GM23338 (cell line): Measurements from ENCODE around the gene ATP5MK. TPM values are rescaled to one million over a fixed set of nuclear protein-coding genes. Genes with fewer than 3 reads are reported as not detected.
"Not testable (repeated sequence)": the region's sequence is repeated elsewhere in the genome, so short reads cannot be mapped to it uniquely, and the experiment has no call there.

ENCODE experiments used
- ATAC-seq: fragments of 200-7000 bp; cut with Tn5 transposase; 3 replicates; pipeline ENCODE4 v1.9.1; 2020
- DNase-seq: peaks from one replicate; pipeline ENCODE4 v3.0.0-alpha.2; 2015; ENCODE audit warnings: low spot score
- H2AFZ ChIP-seq: fragments of 200-600 bp; sonication (generic); 2 replicates; pipeline ENCODE4 v1.8.0; 2016; ENCODE audit warnings: antibody characterized with exemption, mild to moderate bottlenecking, moderate library complexity
- H3F3A ChIP-seq: fragments of 200-600 bp; sonication (generic); replicated peaks from 2 replicates; pipeline ENCODE4 v1.8.0; 2017; ENCODE audit warnings: antibody characterized with exemption, mixed run types, low read depth
- H3K27ac ChIP-seq: fragments of 200-600 bp; sonication (generic); 2 replicates; pipeline ENCODE4 v1.6.1; 2016; ENCODE audit warnings: low read depth
- H3K27me3 ChIP-seq: fragments of 200-600 bp; sonication (generic); 2 replicates; pipeline ENCODE4 v1.8.0; 2016; ENCODE audit warnings: mild to moderate bottlenecking, mixed run types, moderate library complexity; ENCODE audit not compliant: insufficient read depth
- H3K36me3 ChIP-seq: fragments of 200-600 bp; sonication (generic); 2 replicates; pipeline ENCODE4 v1.8.0; 2016; ENCODE audit warnings: mild to moderate bottlenecking; ENCODE audit not compliant: insufficient read depth
- H3K4me1 ChIP-seq: fragments of 200-600 bp; sonication (generic); 2 replicates; pipeline ENCODE4 v1.8.0; 2016; ENCODE audit warnings: mild to moderate bottlenecking, moderate library complexity; ENCODE audit not compliant: insufficient read depth
- H3K4me2 ChIP-seq: fragments of 200-600 bp; sonication (generic); 2 replicates; pipeline ENCODE4 v1.7.1; 2017; ENCODE audit warnings: mixed run types
- H3K4me3 ChIP-seq: fragments of 200-600 bp; sonication (generic); 2 replicates; pipeline ENCODE4 v1.6.1; 2016; ENCODE audit warnings: mixed run types
- H3K79me2 ChIP-seq: fragments of 200-600 bp; sonication (generic); replicated peaks from 2 replicates; pipeline ENCODE4 v1.8.0; 2017; ENCODE audit warnings: mild to moderate bottlenecking; ENCODE audit not compliant: insufficient read depth
- H3K9me2 ChIP-seq: fragments of 200-600 bp; sonication (generic); 2 replicates; pipeline ENCODE4 v1.8.0; 2017; ENCODE audit not compliant: insufficient read depth
- H4K20me1 ChIP-seq: fragments of 200-600 bp; sonication (generic); replicated peaks from 2 replicates; pipeline ENCODE4 v1.8.0; 2017; ENCODE audit warnings: mild to moderate bottlenecking; ENCODE audit not compliant: insufficient read depth
- H3K27ac Mint-ChIP-seq: 2 replicates; pipeline ENCODE4 v1.8.0; 2020; ENCODE audit warnings: inconsistent platforms, mild to moderate bottlenecking, moderate library complexity, mixed read lengths
- H3K27me3 Mint-ChIP-seq: 3 replicates; pipeline ENCODE4 v1.8.0; 2022; ENCODE audit warnings: low read depth, mild to moderate bottlenecking, moderate library complexity, mixed read lengths, inconsistent platforms; ENCODE audit not compliant: insufficient read depth, poor library complexity
- H3K36me3 Mint-ChIP-seq: 3 replicates; pipeline ENCODE4 v1.8.0; 2021; ENCODE audit warnings: low read depth, mild to moderate bottlenecking, inconsistent platforms, moderate library complexity, mixed read lengths
- H3K4me1 Mint-ChIP-seq: 3 replicates; pipeline ENCODE4 v1.8.0; 2020; ENCODE audit warnings: mild to moderate bottlenecking, inconsistent platforms, mixed read lengths
- H3K4me3 Mint-ChIP-seq: 3 replicates; pipeline ENCODE4 v1.8.0; 2021; ENCODE audit warnings: moderate library complexity, mild to moderate bottlenecking, inconsistent platforms, mixed read lengths
- H3K9me3 Mint-ChIP-seq: 3 replicates; pipeline ENCODE4 v1.8.0; 2020; ENCODE audit warnings: moderate library complexity, mild to moderate bottlenecking, inconsistent platforms, mixed read lengths
- ETS1 ChIP-seq: IDR thresholded peaks from 2 replicates; pipeline ENCODE4 v1.6.1; 2016; ENCODE audit warnings: antibody characterized with exemption
- EZH2 ChIP-seq: fragments of 200-600 bp; sonication (generic); IDR thresholded peaks from one replicate; pipeline ENCODE4 v1.8.0; 2017; ENCODE audit warnings: antibody characterized with exemption, mild to moderate bottlenecking, low read depth; ENCODE audit not compliant: unreplicated experiment
- EZH2phosphoT487 ChIP-seq: fragments of 200-600 bp; sonication (generic); IDR thresholded peaks from one replicate; pipeline ENCODE4 v1.8.1; 2018; ENCODE audit warnings: antibody characterized with exemption; ENCODE audit not compliant: unreplicated experiment
- NANOG ChIP-seq: IDR thresholded peaks from 2 replicates; pipeline ENCODE4 v1.6.1; 2016; ENCODE audit warnings: antibody characterized with exemption, borderline replicate concordance
- POLR2AphosphoS5 ChIP-seq: IDR thresholded peaks from 2 replicates; pipeline ENCODE4 v1.6.1; 2016; ENCODE audit warnings: antibody characterized with exemption, low read depth
- polyA plus RNA-seq: library from polyadenylated mRNA; unstranded; fragments of >200 nt; fragmentation: Nextera tagmentation; extraction: Ambion mirVana; gene quantifications from 2 replicates; pipeline ENCODE4 v1.2.1, GENCODE V29; 2016
- total RNA-seq: library from RNA; depleted of rRNA; stranded (reverse); fragments of >200 nt; shearing (Covaris generic); gene quantifications from 2 replicates; pipeline ENCODE4 v1.2.3, GENCODE V29; 2014
- TF ChIP-seq, protein P1 (sequence below): fragments of 250-450 bp; sonication (Bioruptor Pico); IDR thresholded peaks from 2 replicates; pipeline ENCODE4 v1.5.0; 2020; ENCODE audit warnings: mild to moderate bottlenecking, moderate library complexity

Gene ATP5MK
- total and polyA plus RNA-seq, 2 experiments from 2014 or later: 227 to 1,139 TPM

DNA sequence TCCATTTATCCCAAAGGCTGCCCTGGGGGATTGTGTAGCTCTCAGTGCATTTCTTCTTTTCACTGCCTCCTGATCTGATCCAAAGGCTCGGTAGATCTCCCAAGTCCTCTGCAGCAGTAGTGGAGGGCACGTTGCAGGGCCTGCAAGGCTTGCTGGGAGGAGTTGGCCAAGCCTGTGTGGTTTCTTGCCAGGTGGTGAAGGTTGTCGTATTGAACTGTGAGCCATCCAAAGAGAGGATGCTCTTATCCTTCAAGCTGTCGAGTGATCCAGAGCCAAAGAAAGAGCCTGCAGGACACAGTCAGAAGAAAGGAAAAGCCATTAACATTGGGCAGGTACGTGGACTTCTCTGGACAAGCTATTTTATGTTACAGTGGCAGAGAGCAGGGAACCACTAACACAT is 21.3 kb upstream of the ATP5MK start (continued):
- TF ChIP-seq, protein P1, sequence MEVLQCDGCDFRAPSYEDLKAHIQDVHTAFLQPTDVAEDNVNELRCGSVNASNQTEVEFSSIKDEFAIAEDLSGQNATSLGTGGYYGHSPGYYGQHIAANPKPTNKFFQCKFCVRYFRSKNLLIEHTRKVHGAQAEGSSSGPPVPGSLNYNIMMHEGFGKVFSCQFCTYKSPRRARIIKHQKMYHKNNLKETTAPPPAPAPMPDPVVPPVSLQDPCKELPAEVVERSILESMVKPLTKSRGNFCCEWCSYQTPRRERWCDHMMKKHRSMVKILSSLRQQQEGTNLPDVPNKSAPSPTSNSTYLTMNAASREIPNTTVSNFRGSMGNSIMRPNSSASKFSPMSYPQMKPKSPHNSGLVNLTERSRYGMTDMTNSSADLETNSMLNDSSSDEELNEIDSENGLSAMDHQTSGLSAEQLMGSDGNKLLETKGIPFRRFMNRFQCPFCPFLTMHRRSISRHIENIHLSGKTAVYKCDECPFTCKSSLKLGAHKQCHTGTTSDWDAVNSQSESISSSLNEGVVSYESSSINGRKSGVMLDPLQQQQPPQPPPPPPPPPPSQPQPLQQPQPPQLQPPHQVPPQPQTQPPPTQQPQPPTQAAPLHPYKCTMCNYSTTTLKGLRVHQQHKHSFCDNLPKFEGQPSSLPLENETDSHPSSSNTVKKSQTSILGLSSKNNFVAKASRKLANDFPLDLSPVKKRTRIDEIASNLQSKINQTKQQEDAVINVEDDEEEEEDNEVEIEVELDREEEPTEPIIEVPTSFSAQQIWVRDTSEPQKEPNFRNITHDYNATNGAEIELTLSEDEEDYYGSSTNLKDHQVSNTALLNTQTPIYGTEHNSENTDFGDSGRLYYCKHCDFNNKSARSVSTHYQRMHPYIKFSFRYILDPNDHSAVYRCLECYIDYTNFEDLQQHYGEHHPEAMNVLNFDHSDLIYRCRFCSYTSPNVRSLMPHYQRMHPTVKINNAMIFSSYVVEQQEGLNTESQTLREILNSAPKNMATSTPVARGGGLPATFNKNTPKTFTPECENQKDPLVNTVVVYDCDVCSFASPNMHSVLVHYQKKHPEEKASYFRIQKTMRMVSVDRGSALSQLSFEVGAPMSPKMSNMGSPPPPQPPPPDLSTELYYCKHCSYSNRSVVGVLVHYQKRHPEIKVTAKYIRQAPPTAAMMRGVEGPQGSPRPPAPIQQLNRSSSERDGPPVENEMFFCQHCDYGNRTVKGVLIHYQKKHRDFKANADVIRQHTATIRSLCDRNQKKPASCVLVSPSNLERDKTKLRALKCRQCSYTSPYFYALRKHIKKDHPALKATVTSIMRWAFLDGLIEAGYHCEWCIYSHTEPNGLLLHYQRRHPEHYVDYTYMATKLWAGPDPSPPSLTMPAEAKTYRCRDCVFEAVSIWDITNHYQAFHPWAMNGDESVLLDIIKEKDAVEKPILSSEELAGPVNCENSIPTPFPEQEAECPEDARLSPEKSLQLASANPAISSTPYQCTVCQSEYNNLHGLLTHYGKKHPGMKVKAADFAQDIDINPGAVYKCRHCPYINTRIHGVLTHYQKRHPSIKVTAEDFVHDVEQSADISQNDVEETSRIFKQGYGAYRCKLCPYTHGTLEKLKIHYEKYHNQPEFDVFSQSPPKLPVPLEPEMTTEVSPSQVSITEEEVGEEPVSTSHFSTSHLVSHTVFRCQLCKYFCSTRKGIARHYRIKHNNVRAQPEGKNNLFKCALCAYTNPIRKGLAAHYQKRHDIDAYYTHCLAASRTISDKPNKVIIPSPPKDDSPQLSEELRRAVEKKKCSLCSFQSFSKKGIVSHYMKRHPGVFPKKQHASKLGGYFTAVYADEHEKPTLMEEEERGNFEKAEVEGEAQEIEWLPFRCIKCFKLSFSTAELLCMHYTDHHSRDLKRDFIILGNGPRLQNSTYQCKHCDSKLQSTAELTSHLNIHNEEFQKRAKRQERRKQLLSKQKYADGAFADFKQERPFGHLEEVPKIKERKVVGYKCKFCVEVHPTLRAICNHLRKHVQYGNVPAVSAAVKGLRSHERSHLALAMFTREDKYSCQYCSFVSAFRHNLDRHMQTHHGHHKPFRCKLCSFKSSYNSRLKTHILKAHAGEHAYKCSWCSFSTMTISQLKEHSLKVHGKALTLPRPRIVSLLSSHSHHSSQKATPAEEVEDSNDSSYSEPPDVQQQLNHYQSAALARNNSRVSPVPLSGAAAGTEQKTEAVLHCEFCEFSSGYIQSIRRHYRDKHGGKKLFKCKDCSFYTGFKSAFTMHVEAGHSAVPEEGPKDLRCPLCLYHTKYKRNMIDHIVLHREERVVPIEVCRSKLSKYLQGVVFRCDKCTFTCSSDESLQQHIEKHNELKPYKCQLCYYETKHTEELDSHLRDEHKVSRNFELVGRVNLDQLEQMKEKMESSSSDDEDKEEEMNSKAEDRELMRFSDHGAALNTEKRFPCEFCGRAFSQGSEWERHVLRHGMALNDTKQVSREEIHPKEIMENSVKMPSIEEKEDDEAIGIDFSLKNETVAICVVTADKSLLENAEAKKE (CRISPR knock-in tag): no peak
- TF ChIP-seq POLR2AphosphoS5 (no peak), EZH2phosphoT487 (no peak), EZH2 (no peak), NANOG (no peak), ETS1 (no peak)

- not testable (repeated sequence) for H3K79me2 ChIP-seq, H3F3A ChIP-seq, H3K4me1 Mint-ChIP-seq, H3K9me3 Mint-ChIP-seq, H3K27ac Mint-ChIP-seq, H3K4me1 ChIP-seq, H3K4me2 ChIP-seq, H3K9me2 ChIP-seq, H3K27ac ChIP-seq, ATAC-seq, H2AFZ ChIP-seq, H3K4me3 ChIP-seq, H3K4me3 Mint-ChIP-seq, H3K27me3 ChIP-seq, DNase-seq, H3K27me3 Mint-ChIP-seq
- Histone ChIP-seq H3K36me3 (peaks cover 85% of the 10 kb centered on the region), H4K20me1 (peaks cover 22% of the 10 kb centered on the region)
- peaks cover 94% of the 10 kb centered on the region for H3K36me3 Mint-ChIP-seq
Observed at GRCh38 chr10:103417148-103417469, 20.8 kb upstream of the ATP5MK start.
